Nephron progenitor cell (in vitro differentiated cells): ENCODE measurements around the gene HINT2.

Source experiments
- DNase-seq: peaks from one replicate; pipeline ENCODE4 v3.0.0; 2021
- H3K27ac Mint-ChIP-seq: 2 replicates; pipeline ENCODE4 v1.8.0; 2021; ENCODE audit warnings: mild to moderate bottlenecking, moderate library complexity, mixed read lengths
- H3K27me3 Mint-ChIP-seq: 2 replicates; pipeline ENCODE4 v1.8.0; 2021; ENCODE audit warnings: mild to moderate bottlenecking, low read depth, mixed read lengths; ENCODE audit not compliant: poor library complexity
- H3K36me3 Mint-ChIP-seq: 2 replicates; pipeline ENCODE4 v1.8.0; 2021; ENCODE audit warnings: low read depth, mixed read lengths
- H3K4me1 Mint-ChIP-seq: 2 replicates; pipeline ENCODE4 v1.8.0; 2021; ENCODE audit warnings: mixed read lengths
- H3K4me3 Mint-ChIP-seq: 2 replicates; pipeline ENCODE4 v1.8.0; 2021; ENCODE audit warnings: mild to moderate bottlenecking, moderate library complexity, mixed read lengths
- H3K9me3 Mint-ChIP-seq: 2 replicates; pipeline ENCODE4 v1.8.0; 2021; ENCODE audit warnings: mild to moderate bottlenecking, moderate library complexity, mixed read lengths
- CTCF ChIP-seq: fragments of 200-600 bp; sonication (generic); IDR thresholded peaks from 2 replicates; pipeline ENCODE4 v1.5.0; 2021; ENCODE audit warnings: antibody characterized with exemption

Gene HINT2

GRCh38 chr9:35793461-35793860 is 21.4 kb downstream of the HINT2 start:
- no peak for TF ChIP-seq CTCF
- Mint-ChIP-seq H3K27ac (no peak overlapping the region), H3K9me3 (no peaks in the 10 kb centered on the region), H3K36me3 (no peaks in the 10 kb centered on the region), H3K4me1 (peaks cover 63% of the 10 kb centered on the region), H3K27me3 (peaks cover 4% of the 10 kb centered on the region), H3K4me3 (peak overlapping the region; percentile 54)
- DNase-seq: no peak

DNA sequence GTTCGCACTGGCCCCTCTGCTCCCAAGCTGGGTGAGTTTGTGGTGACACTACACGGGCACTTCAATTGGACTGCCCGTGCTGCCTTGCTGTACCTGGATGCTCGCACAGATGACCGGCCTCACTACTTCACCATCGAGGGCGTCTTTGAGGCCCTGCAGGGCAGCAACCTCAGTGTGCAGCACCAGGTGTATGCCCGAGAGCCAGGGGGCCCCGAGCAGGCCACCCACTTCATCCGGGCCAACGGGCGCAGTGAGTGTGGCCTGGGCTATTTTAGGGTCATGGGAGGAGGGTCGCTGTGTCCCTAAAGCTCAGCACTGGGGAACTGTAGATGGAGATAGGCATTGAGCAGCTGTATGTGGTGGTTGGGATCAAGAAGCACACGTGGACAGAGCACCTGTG is 22.0 kb downstream of the HINT2 start:
- Mint-ChIP-seq H3K27me3 (peaks cover 4% of the 10 kb centered on the region), H3K36me3 (peaks cover under 1% of the 10 kb centered on the region), H3K4me1 (peaks cover 57% of the 10 kb centered on the region), H3K27ac (peak overlapping the region; percentile 23), H3K9me3 (no peaks in the 10 kb centered on the region), H3K4me3 (peak overlapping the region; percentile 57)
- TF ChIP-seq CTCF: no peak
- no peak for DNase-seq

DNA sequence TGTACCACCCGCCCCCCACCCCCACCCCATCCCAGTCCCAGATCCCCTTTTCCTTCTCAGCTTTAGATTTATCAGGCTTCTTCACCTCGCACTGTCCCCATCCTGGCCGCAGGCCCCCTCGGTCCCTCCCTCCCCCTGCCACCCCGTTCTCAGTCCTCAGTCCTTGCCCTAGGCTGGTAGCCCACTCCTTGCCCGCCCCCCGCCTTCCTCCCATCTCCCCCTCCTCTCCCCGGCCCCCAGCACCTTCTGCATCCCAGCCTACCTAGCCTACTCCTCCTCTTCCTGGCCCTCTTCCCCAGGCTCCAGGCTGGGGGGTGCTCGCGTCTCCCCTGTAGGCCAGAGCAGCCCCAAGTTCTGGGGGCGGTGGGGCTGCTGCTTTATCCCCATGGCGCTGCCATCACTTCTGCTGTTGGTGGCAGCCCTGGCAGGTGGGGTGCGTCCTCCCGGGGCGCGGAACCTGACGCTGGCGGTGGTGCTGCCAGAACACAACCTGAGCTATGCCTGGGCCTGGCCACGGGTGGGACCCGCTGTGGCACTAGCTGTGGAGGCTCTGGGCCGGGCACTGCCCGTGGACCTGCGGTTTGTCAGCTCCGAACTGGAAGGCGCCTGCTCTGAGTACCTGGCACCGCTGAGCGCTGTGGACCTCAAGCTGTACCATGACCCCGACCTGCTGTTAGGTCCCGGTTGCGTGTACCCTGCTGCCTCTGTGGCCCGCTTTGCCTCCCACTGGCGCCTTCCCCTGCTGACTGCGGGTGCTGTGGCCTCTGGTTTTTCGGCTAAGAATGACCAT is 22.6 kb downstream of the HINT2 start:
- peaks cover 4% of the 10 kb centered on the region for H3K27me3 Mint-ChIP-seq
- peaks cover 52% of the 10 kb centered on the region for H3K4me1 Mint-ChIP-seq
- DNase-seq: peak; percentile 10
- H3K4me3 Mint-ChIP-seq: peak overlapping the region; percentile 57
- H3K9me3 Mint-ChIP-seq: no peaks in the 10 kb centered on the region
- H3K27ac Mint-ChIP-seq: no peak overlapping the region
- no peak for TF ChIP-seq CTCF
- H3K36me3 Mint-ChIP-seq: peaks cover 7% of the 10 kb centered on the region

GRCh38 chr9:35791297-35791921 is 23.4 kb downstream of the HINT2 start, which contains the start of gene NPR2:
TSS of gene NPR2 (plus strand) at chr9:35791591. CDS start at chr9:35792409, 818 bp downstream.
- no peaks in the 10 kb centered on the region for H3K9me3 Mint-ChIP-seq
- H3K36me3 Mint-ChIP-seq: peaks cover 10% of the 10 kb centered on the region
- peaks cover 44% of the 10 kb centered on the region for H3K4me1 Mint-ChIP-seq
- H3K4me3 Mint-ChIP-seq: peak within 1 kb of the TSS; percentile 77
- DNase-seq: peak; percentile 72
- H3K27me3 Mint-ChIP-seq: peaks cover 4% of the 10 kb centered on the region
- no peak for TF ChIP-seq CTCF
- peak within 1 kb of the TSS; percentile 62 for H3K27ac Mint-ChIP-seq

DNA sequence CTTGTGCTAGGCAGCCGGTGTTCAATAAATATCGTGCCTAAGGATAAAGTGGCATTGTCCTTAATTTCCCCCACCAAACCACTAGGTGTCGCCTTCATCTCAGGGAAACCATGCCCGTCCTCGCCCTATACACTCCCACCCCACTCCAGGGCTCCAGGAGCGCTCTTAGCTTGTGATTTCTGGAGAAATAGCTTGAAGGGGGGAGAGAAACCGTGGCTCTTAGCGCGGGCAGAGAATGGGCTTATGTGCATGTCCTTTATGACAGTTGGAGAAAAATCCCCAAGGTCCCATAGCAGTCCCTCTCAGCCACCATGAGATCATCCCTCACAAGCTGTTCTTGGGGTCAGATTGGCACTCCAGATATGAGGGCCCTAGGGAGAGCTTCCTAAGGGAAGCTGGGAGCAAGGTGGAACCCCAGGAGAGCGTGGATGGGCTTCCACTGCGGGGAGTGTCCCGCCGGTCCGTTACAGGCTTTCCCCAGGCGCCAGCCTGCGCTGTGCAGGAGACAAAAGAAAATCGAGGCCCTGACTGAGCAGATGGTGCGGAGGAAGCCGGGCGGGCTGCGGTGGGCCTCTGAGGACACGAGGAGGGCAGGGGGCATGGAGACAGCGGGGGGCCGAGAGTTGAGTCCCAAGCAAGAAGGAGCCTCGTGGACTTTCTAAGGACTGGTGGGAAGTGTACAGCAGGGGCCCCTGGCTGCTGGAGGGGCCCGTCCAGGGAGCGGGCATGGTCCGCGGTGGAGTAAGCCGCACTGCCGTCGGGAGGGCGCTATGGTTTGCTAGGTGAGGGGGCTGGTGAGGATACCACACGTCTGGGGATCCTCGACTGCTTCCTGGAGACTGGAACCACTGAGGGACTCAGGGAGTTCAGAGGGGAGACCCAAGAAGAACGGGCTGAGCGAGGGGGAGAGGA is 24.2 kb downstream of the HINT2 start:
- DNase-seq: peak; percentile 70
- TF ChIP-seq CTCF: peak; percentile 69

More for the DNA sequence above, 24.2 kb downstream of the HINT2 start:
- Mint-ChIP-seq H3K27ac (peak overlapping the region; percentile 62), H3K9me3 (no peaks in the 10 kb centered on the region), H3K4me1 (peaks cover 39% of the 10 kb centered on the region), H3K36me3 (peaks cover 18% of the 10 kb centered on the region), H3K27me3 (peaks cover 4% of the 10 kb centered on the region), H3K4me3 (peak overlapping the region; percentile 77)
